Natural killer cell (primary cell): Measurements from ENCODE around the gene TRPV2. TPM values are rescaled to one million over a fixed set of nuclear protein-coding genes. Genes with fewer than 3 reads are reported as not detected.

Source experiments
- ATAC-seq, 3 donors: fragments of 150-1000 bp in 2 of 3; fragments of 200-7000 bp in 1 of 3; cut with Tn5 transposase; 1 replicate in 1 of 3; 2 replicates in 2 of 3; pipeline ENCODE4 v1.10.0; 2021; ENCODE audit warnings: mild to moderate bottlenecking in 2 of 3, moderate library complexity in 2 of 3
- DNase-seq, 2 donors: peaks; one replicate each; pipeline versions ENCODE4 v3.0.0 to v3.0.0-alpha.2; 2013 to 2021; ENCODE audit warnings: mixed read lengths in 1 of 2
- H3K27ac ChIP-seq: one replicate; pipeline ENCODE4 v1.5.1; 2013; ENCODE audit warnings: mild to moderate bottlenecking, low read length
- H3K27me3 ChIP-seq: one replicate; pipeline ENCODE4 v1.6.1; 2013; ENCODE audit warnings: low read length; ENCODE audit not compliant: control insufficient read depth, insufficient read depth
- H3K36me3 ChIP-seq: one replicate; pipeline ENCODE4 v1.6.1; 2013; ENCODE audit warnings: low read length; ENCODE audit not compliant: control insufficient read depth, insufficient read depth
- H3K4me1 ChIP-seq: one replicate; pipeline ENCODE4 v1.6.1; 2013; ENCODE audit warnings: low read length; ENCODE audit not compliant: control insufficient read depth, insufficient read depth
- H3K4me3 ChIP-seq: one replicate; pipeline ENCODE4 v1.5.1; 2013; ENCODE audit warnings: low read length
- H3K9me3 ChIP-seq: one replicate; pipeline ENCODE4 v1.6.1; 2013; ENCODE audit warnings: low read length; ENCODE audit not compliant: control insufficient read depth, insufficient read depth
- H3K27ac Mint-ChIP-seq, 2 donors: one replicate each; pipeline ENCODE4 v1.8.0; 2022; ENCODE audit warnings: mild to moderate bottlenecking in 2 of 2, mixed read lengths in 2 of 2, moderate library complexity in 1 of 2
- H3K27me3 Mint-ChIP-seq, 2 donors: one replicate each; pipeline ENCODE4 v1.8.0; 2022; ENCODE audit warnings: low read depth in 2 of 2, mixed read lengths in 2 of 2
- H3K36me3 Mint-ChIP-seq: one replicate; pipeline ENCODE4 v1.8.0; 2022; ENCODE audit warnings: mixed read lengths
- H3K4me1 Mint-ChIP-seq, 2 donors: one replicate each; pipeline ENCODE4 v1.8.0; 2022; ENCODE audit warnings: mixed read lengths in 2 of 2
- H3K4me3 Mint-ChIP-seq: one replicate; pipeline ENCODE4 v1.8.0; 2022; ENCODE audit warnings: mild to moderate bottlenecking, moderate library complexity, mixed read lengths
- H3K9me3 Mint-ChIP-seq, 2 donors: one replicate each; pipeline ENCODE4 v1.8.0; 2022; ENCODE audit warnings: mixed read lengths in 2 of 2
- CTCF ChIP-seq: fragments of 200-600 bp; IDR thresholded peaks from one replicate; pipeline ENCODE4 v1.8.0; 2022; ENCODE audit warnings: antibody characterized with exemption
- WGBS: methylation state at CpG from one replicate; pipeline ENCODE4 v1.1.7; 2013; ENCODE audit warnings: missing lambda C conversion rate; ENCODE audit not compliant: insufficient coverage; 5-methylcytosine and 5-hydroxymethylcytosine counted together
- intact Hi-C: fragments of 100-400 bp; cut with micrococcal nuclease; formaldehyde crosslinking; loops from one replicate; pipeline ENCODE4 v1.14.2; 2022
- total RNA-seq, 4 donors: library from RNA; stranded (reverse); fragments of 120-200 nt in 1 of 4; gene quantifications; one replicate each; pipeline versions ENCODE4 v1.2.3 to v1.2.4, GENCODE V29; 2013 to 2022

TRPV2 gene
- total RNA-seq, 3 donors from 2014 or later (not counting 1 experiment from before 2014, with no cell fraction given): 138 to 163 (median 147) TPM

GRCh38 chr17:16407911-16408588 lies 7.3 kb upstream of the TRPV2 start:
- Histone ChIP-seq H3K36me3 (no peaks in the 10 kb centered on the region), H3K9me3 (no peaks in the 10 kb centered on the region), H3K27me3 (peaks cover 8% of the 10 kb centered on the region), H3K4me3 (no peak overlapping the region), H3K27ac (no peak overlapping the region), H3K4me1 (peaks cover 12% of the 10 kb centered on the region)
- DNase-seq (no peak), ATAC-seq (no peak)
- peaks cover 6 to 12% of the 10 kb centered on the region in 2 donors for H3K4me1 Mint-ChIP-seq
- peaks cover 9 to 15% of the 10 kb centered on the region in 2 donors for H3K27me3 Mint-ChIP-seq
- no peak overlapping the region for H3K27ac Mint-ChIP-seq
- intact Hi-C loops: no loop called here
- no peak for TF ChIP-seq CTCF
- H3K9me3 Mint-ChIP-seq: no peaks in the 10 kb centered on the region
- H3K4me3 Mint-ChIP-seq: peak overlapping the region; percentile 41
- 61% methylated on average over 14 of the region's 14 CpGs for WGBS
- no peaks in the 10 kb centered on the region for H3K36me3 Mint-ChIP-seq

- Histone ChIP-seq H3K9me3 (no peaks in the 10 kb centered on the region), H3K4me1 (peaks cover 53% of the 10 kb centered on the region), H3K4me3 (no peak overlapping the region), H3K27ac (peak overlapping the region; percentile 93), H3K36me3 (peaks cover 45% of the 10 kb centered on the region), H3K27me3 (no peaks in the 10 kb centered on the region)
- H3K4me3 Mint-ChIP-seq: peak overlapping the region; percentile 98
- DNase-seq (no peak), ATAC-seq (no peak)
- no peaks in the 10 kb centered on the region for H3K36me3 Mint-ChIP-seq
- no peaks in the 10 kb centered on the region for H3K27me3 Mint-ChIP-seq
- peak overlapping the region; percentile 98 to 100 for H3K27ac Mint-ChIP-seq
- no peak for TF ChIP-seq CTCF
- 98% methylated on average over 7 of the region's 7 CpGs for WGBS
- intact Hi-C loops: loop anchor here (2.0 kb wide), 1 partner anchor 37 kb away; the partner anchor contains the start of gene UBB
- no peaks in the 10 kb centered on the region for H3K9me3 Mint-ChIP-seq
- H3K4me1 Mint-ChIP-seq: peaks cover 52 to 63% of the 10 kb centered on the region in 2 donors
Observed at GRCh38 chr17:16417399-16417798, 2.0 kb downstream of the TRPV2 start.

GRCh38 chr17:16417896-16418684 lies 2.7 kb downstream of the TRPV2 start:
- peak overlapping the region; percentile 54 for H3K4me3 Mint-ChIP-seq
- intact Hi-C loops: loop anchor here (2.0 kb wide), 1 partner anchor 37 kb away; the partner anchor contains the start of gene UBB
- H3K27me3 Mint-ChIP-seq: no peaks in the 10 kb centered on the region
- ATAC-seq (no peak), DNase-seq (no peak)
- peaks cover 52% of the 10 kb centered on the region for H3K36me3 ChIP-seq
- H3K4me1 Mint-ChIP-seq: peaks cover 52 to 67% of the 10 kb centered on the region in 2 donors
- WGBS: 81% methylated on average over 7 of the region's 7 CpGs
- no peaks in the 10 kb centered on the region for H3K27me3 ChIP-seq
- no peak overlapping the region for H3K4me3 ChIP-seq
- peak overlapping the region; percentile 98 to 100 for H3K27ac Mint-ChIP-seq
- no peak for TF ChIP-seq CTCF
- no peaks in the 10 kb centered on the region for H3K9me3 ChIP-seq
- peaks cover 53% of the 10 kb centered on the region for H3K4me1 ChIP-seq
- peak overlapping the region; percentile 15 for H3K27ac ChIP-seq
- H3K36me3 Mint-ChIP-seq: no peaks in the 10 kb centered on the region
- no peaks in the 10 kb centered on the region for H3K9me3 Mint-ChIP-seq
